ENCODE measurements around the gene KCNQ4.

Gene KCNQ4

DNA sequence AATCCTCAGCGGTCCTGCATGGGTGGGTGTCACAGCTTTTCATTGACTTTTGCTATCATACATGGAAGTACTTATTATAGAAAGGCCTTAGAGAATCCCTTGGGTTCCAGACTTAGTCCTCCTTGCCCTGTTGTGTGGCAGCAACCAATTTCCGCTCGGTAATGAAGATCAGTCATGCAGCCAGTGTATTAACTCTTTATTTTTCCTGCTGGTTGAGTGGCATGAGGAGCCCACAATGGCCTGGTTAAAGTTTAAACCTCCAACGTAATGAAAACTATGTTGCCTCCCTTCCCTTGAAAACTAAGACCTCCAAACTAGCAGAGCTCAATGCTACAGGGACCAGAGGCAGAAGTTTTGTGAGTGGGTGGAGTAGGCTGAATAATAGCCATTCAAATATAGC lies 58.6 kb downstream of the KCNQ4 start:
- no peaks in the 10 kb centered on the region for H3K79me1 ChIP-seq (ENCODE audit: low read length)
- no peak overlapping the region for H3K23ac ChIP-seq (ENCODE audit: low read length)
- no peak overlapping the region for H3K27ac ChIP-seq (ENCODE audit: low read depth, low read length)
- no peaks in the 10 kb centered on the region for H3K27me3 ChIP-seq (ENCODE audit: insufficient read depth, low read length, poor library complexity)
- H2BK120ac ChIP-seq (ENCODE audit: low read depth, low read length), result no peak overlapping the region
- no peak overlapping the region for H2BK5ac ChIP-seq (ENCODE audit: low read length)
- H3K4me1 ChIP-seq (ENCODE audit: control insufficient read depth, low read depth, low read length), result peaks cover 4% of the 10 kb centered on the region
- no peak overlapping the region for H4K5ac ChIP-seq (ENCODE audit: low read length)
- H2AK5ac ChIP-seq (ENCODE audit: low read length), result no peak overlapping the region
- DNase-seq, result no peak
- H3K18ac ChIP-seq (ENCODE audit: low read length), result no peak overlapping the region
- no CpG with 5 or more reads among the region's 4 CpGs for WGBS (ENCODE audit: extremely low coverage, insufficient coverage, low lambda C conversion rate)
- no peaks in the 10 kb centered on the region for H3K79me2 ChIP-seq (ENCODE audit: control insufficient read depth, insufficient read depth, low read length)
- no peak overlapping the region for H3K4me3 ChIP-seq (ENCODE audit: low read length)
- no peak overlapping the region for H2BK15ac ChIP-seq (replicated peaks; ENCODE audit: low read depth)
- no peak overlapping the region for H3K4me2 ChIP-seq (ENCODE audit: low read length)
- no peaks in the 10 kb centered on the region for H3K36me3 ChIP-seq (ENCODE audit: control insufficient read depth, insufficient read depth, low read length)
- no peak overlapping the region for H3K56ac ChIP-seq (ENCODE audit: low read length)
- no peak overlapping the region for H3K9ac ChIP-seq (ENCODE audit: low read length)
- H4K8ac ChIP-seq (ENCODE audit: low read depth, low read length), result no peak overlapping the region
- no peak overlapping the region for H3K4ac ChIP-seq (ENCODE audit: low read depth, low read length)

DNA sequence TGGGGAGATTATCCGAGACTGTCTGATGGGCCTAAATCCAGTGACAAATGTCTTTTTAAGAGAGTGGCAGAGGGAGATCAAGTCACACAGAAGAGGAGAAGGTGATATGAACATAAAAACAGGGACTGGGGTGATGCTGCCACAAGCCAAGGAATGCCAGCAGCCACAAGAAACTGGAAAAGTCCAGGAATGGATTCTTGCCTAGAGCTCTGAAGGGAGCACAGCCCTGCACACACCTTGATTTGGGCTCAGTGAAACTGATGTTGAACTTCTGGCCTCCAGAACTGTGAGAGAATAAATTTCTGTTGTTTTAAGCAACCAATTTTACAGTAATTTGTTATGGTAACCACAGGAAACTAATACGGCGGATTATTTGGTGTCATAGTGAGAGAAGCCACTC lies 59.1 kb downstream of the KCNQ4 start:
- no CpG with 5 or more reads among the region's 3 CpGs for WGBS (ENCODE audit: extremely low coverage, insufficient coverage, low lambda C conversion rate)
- Histone ChIP-seq H3K4me1 (ENCODE audit: control insufficient read depth, low read depth, low read length) (peaks cover 4% of the 10 kb centered on the region), H4K5ac (ENCODE audit: low read length) (no peak overlapping the region)

DNA sequence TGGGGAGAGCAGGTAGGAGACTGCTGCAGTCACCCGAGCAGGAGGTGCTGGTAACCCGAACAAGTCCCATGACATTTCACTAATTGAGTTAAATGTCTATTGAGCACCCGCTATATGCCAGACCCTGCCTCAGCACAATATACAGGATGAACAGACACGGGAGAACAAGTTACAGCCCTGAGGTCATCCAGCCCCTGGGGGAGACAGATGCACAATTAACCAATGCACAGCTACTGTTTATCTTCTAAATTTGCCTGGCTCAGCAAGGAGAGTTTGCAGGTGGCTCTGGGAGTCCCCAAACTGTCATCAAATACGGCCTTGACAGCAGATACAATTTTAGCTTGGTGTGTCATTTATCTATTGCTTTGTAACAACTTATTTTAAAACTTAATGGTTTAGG lies 60.5 kb downstream of the KCNQ4 start:
- Histone ChIP-seq H2AK5ac (ENCODE audit: low read length) (no peak overlapping the region), H3K79me1 (ENCODE audit: low read length) (no peaks in the 10 kb centered on the region), H3K56ac (ENCODE audit: low read length) (no peak overlapping the region), H3K23ac (ENCODE audit: low read length) (no peak overlapping the region), H3K79me2 (ENCODE audit: control insufficient read depth, insufficient read depth, low read length) (no peaks in the 10 kb centered on the region), H3K9ac (ENCODE audit: low read length) (no peak overlapping the region), H3K18ac (ENCODE audit: low read length) (no peak overlapping the region), H4K5ac (ENCODE audit: low read length) (no peak overlapping the region), H3K36me3 (ENCODE audit: control insufficient read depth, insufficient read depth, low read length) (no peaks in the 10 kb centered on the region), H2BK15ac (replicated peaks; ENCODE audit: low read depth) (no peak overlapping the region), H3K4me3 (ENCODE audit: low read length) (no peak overlapping the region), H2BK120ac (ENCODE audit: low read depth, low read length) (no peak overlapping the region), H3K4me2 (ENCODE audit: low read length) (no peak overlapping the region), H4K8ac (ENCODE audit: low read depth, low read length) (no peak overlapping the region), H3K4me1 (ENCODE audit: control insufficient read depth, low read depth, low read length) (peaks cover 2% of the 10 kb centered on the region), H3K4ac (ENCODE audit: low read depth, low read length) (no peak overlapping the region), H3K27me3 (ENCODE audit: insufficient read depth, low read length, poor library complexity) (no peaks in the 10 kb centered on the region), H2BK5ac (ENCODE audit: low read length) (no peak overlapping the region), H3K27ac (ENCODE audit: low read depth, low read length) (no peak overlapping the region)
- WGBS (ENCODE audit: extremely low coverage, insufficient coverage, low lambda C conversion rate), result no CpG with 5 or more reads among the region's 5 CpGs
- DNase-seq, result no peak

More for the DNA sequence above, 59.1 kb downstream of the KCNQ4 start:
- DNase-seq, result no peak
- Histone ChIP-seq H3K9ac (ENCODE audit: low read length) (no peak overlapping the region), H3K4me2 (ENCODE audit: low read length) (no peak overlapping the region), H2BK5ac (ENCODE audit: low read length) (no peak overlapping the region), H2BK120ac (ENCODE audit: low read depth, low read length) (no peak overlapping the region), H2BK15ac (replicated peaks; ENCODE audit: low read depth) (no peak overlapping the region), H3K56ac (ENCODE audit: low read length) (no peak overlapping the region), H3K36me3 (ENCODE audit: control insufficient read depth, insufficient read depth, low read length) (no peaks in the 10 kb centered on the region), H3K27me3 (ENCODE audit: insufficient read depth, low read length, poor library complexity) (no peaks in the 10 kb centered on the region), H3K18ac (ENCODE audit: low read length) (no peak overlapping the region), H3K4me3 (ENCODE audit: low read length) (no peak overlapping the region), H2AK5ac (ENCODE audit: low read length) (no peak overlapping the region), H3K79me1 (ENCODE audit: low read length) (no peaks in the 10 kb centered on the region), H4K8ac (ENCODE audit: low read depth, low read length) (no peak overlapping the region), H3K27ac (ENCODE audit: low read depth, low read length) (no peak overlapping the region), H3K4ac (ENCODE audit: low read depth, low read length) (no peak overlapping the region), H3K79me2 (ENCODE audit: control insufficient read depth, insufficient read depth, low read length) (no peaks in the 10 kb centered on the region), H3K23ac (ENCODE audit: low read length) (no peak overlapping the region)

DNA sequence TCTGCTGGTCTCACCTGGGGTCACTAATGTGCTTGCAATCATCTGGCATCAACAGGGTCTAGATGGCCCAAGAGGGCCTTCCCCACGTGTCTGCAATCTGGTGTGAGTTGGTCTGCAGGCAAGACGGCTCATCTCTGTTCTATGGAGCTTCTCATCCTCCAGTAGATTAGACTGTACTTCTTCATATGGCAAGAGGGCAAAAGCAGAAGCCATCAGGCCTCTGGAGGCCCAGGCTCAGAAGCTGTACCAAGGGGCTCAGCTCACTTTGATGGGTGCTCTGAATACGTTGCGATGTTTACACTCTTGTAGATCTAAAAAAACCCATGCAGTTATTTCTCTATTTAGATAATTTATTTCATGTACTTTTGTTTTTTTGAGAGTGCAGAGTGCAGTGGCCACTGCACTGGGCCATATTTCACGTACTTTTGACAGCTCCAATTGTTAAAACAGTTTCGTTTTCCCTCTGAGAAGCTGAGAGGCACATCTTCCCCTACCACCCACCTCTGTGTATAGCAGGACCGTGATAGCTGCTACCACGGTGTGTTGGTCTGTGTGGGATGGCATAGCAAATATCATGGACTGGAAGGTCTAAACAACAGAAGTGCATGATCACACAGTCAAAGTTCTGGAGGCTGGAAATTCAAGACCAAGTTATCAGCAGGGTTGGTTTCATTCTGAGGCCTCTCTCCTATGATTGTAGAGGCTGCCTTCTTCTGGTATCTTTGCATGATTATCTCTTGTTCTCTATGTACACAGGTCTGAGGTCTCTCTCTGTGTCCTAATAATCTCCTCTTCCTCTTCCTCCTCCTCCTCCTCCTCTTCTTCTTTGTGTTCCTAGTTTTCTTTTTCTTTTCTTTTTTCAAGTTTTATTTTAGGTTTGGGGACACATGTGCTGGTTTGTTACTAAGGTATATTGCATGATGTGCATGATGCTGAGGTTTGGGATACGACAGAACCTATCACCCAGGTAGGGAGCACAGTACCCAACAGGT lies 61.6 kb downstream of the KCNQ4 start:
- H3K4ac ChIP-seq (ENCODE audit: low read depth, low read length), result no peak overlapping the region
- H3K36me3 ChIP-seq (ENCODE audit: control insufficient read depth, insufficient read depth, low read length), result no peaks in the 10 kb centered on the region
- H3K27me3 ChIP-seq (ENCODE audit: insufficient read depth, low read length, poor library complexity), result no peaks in the 10 kb centered on the region
- DNase-seq, result no peak
- H4K8ac ChIP-seq (ENCODE audit: low read depth, low read length), result no peak overlapping the region
- H3K4me1 ChIP-seq (ENCODE audit: control insufficient read depth, low read depth, low read length), result no peaks in the 10 kb centered on the region
- H3K79me1 ChIP-seq (ENCODE audit: low read length), result no peaks in the 10 kb centered on the region
- H3K79me2 ChIP-seq (ENCODE audit: control insufficient read depth, insufficient read depth, low read length), result no peaks in the 10 kb centered on the region
- no peak overlapping the region for H2BK15ac ChIP-seq (replicated peaks; ENCODE audit: low read depth)
- H3K23ac ChIP-seq (ENCODE audit: low read length), result no peak overlapping the region
- WGBS (ENCODE audit: extremely low coverage, insufficient coverage, low lambda C conversion rate), result no CpG with 5 or more reads among the region's 9 CpGs
- H3K4me3 ChIP-seq (ENCODE audit: low read length), result no peak overlapping the region
- H2AK5ac ChIP-seq (ENCODE audit: low read length), result no peak overlapping the region
- H3K27ac ChIP-seq (ENCODE audit: low read depth, low read length), result no peak overlapping the region
- no peak overlapping the region for H3K4me2 ChIP-seq (ENCODE audit: low read length)
- H3K9ac ChIP-seq (ENCODE audit: low read length), result no peak overlapping the region
- no peak overlapping the region for H4K5ac ChIP-seq (ENCODE audit: low read length)
- no peak overlapping the region for H3K56ac ChIP-seq (ENCODE audit: low read length)
- no peak overlapping the region for H2BK120ac ChIP-seq (ENCODE audit: low read depth, low read length)
- no peak overlapping the region for H2BK5ac ChIP-seq (ENCODE audit: low read length)
- no peak overlapping the region for H3K18ac ChIP-seq (ENCODE audit: low read length)

DNA sequence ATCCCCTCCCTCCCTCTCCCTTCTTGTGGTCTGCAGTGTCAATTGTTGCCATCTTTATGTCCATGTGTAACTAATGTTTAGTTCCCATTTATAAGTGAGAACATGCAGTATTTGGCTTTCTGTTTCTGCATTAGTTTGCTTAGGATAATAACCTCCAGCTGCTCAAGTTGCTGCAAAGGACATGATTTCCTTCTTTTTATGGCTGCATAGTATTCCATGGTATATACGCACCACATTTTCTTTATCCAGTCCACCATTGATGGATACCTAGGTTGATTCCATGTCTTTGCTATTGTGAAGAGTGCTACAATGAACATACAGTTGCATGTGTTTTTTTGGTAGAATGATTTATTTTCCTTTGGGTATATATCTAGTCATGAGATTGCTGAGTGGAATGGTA lies 62.3 kb downstream of the KCNQ4 start:
- Histone ChIP-seq H2AK5ac (ENCODE audit: low read length) (no peak overlapping the region), H3K4ac (ENCODE audit: low read depth, low read length) (no peak overlapping the region), H3K9ac (ENCODE audit: low read length) (no peak overlapping the region), H3K27me3 (ENCODE audit: insufficient read depth, low read length, poor library complexity) (no peaks in the 10 kb centered on the region), H3K23ac (ENCODE audit: low read length) (no peak overlapping the region), H4K5ac (ENCODE audit: low read length) (no peak overlapping the region), H3K79me1 (ENCODE audit: low read length) (no peaks in the 10 kb centered on the region), H3K4me2 (ENCODE audit: low read length) (no peak overlapping the region), H2BK120ac (ENCODE audit: low read depth, low read length) (no peak overlapping the region), H3K18ac (ENCODE audit: low read length) (no peak overlapping the region), H3K27ac (ENCODE audit: low read depth, low read length) (no peak overlapping the region), H2BK15ac (replicated peaks; ENCODE audit: low read depth) (no peak overlapping the region), H3K4me3 (ENCODE audit: low read length) (no peak overlapping the region), H4K8ac (ENCODE audit: low read depth, low read length) (no peak overlapping the region), H2BK5ac (ENCODE audit: low read length) (no peak overlapping the region), H3K79me2 (ENCODE audit: control insufficient read depth, insufficient read depth, low read length) (no peaks in the 10 kb centered on the region), H3K36me3 (ENCODE audit: control insufficient read depth, insufficient read depth, low read length) (no peaks in the 10 kb centered on the region), H3K56ac (ENCODE audit: low read length) (no peak overlapping the region), H3K4me1 (ENCODE audit: control insufficient read depth, low read depth, low read length) (no peaks in the 10 kb centered on the region)
- no CpG with 5 or more reads among the region's 1 CpG for WGBS (ENCODE audit: extremely low coverage, insufficient coverage, low lambda C conversion rate)
- no peak for DNase-seq
